H9 (cell line): Measurements from ENCODE around the gene AJAP1. TPM values are rescaled to one million over a fixed set of nuclear protein-coding genes. Genes with fewer than 3 reads are reported as not detected.

Experiments
- DNase-seq: peaks from one replicate; pipeline ENCODE4 v3.0.0-alpha.2; 2017
- H2AFZ ChIP-seq: one replicate; pipeline ENCODE4 v1.6.1; 2013; ENCODE audit warnings: mild to moderate bottlenecking, low read length, control low read depth, moderate library complexity
- H2AK5ac ChIP-seq: 2 replicates; pipeline ENCODE4 v1.6.1; 2013; ENCODE audit warnings: low read length, control low read depth, mixed read lengths; ENCODE audit not compliant: insufficient read length
- H2BK120ac ChIP-seq: one replicate; pipeline ENCODE4 v1.6.1; 2013; ENCODE audit warnings: low read depth, mild to moderate bottlenecking, low read length, control low read depth, inconsistent platforms; ENCODE audit not compliant: poor library complexity, severe bottlenecking
- H2BK12ac ChIP-seq: 2 replicates; pipeline ENCODE4 v1.6.1; 2013; ENCODE audit warnings: low read length, control low read depth, mixed read lengths, low read depth; ENCODE audit not compliant: insufficient read length
- H2BK15ac ChIP-seq: 2 replicates; pipeline ENCODE4 v1.6.1; 2013; ENCODE audit warnings: low read depth, low read length, control low read depth
- H2BK20ac ChIP-seq: one replicate; pipeline ENCODE4 v1.6.1; 2013; ENCODE audit warnings: low read depth, mild to moderate bottlenecking, low read length, control low read depth, inconsistent platforms; ENCODE audit not compliant: poor library complexity, severe bottlenecking
- H2BK5ac ChIP-seq: 2 replicates; pipeline ENCODE4 v1.6.1; 2013; ENCODE audit warnings: low read length, control low read depth, mixed read lengths; ENCODE audit not compliant: insufficient read length
- H3K14ac ChIP-seq: 2 replicates; pipeline ENCODE4 v1.6.1; 2013; ENCODE audit warnings: low read length, control low read depth; ENCODE audit not compliant: insufficient read depth
- H3K18ac ChIP-seq: 2 replicates; pipeline ENCODE4 v1.6.1; 2013; ENCODE audit warnings: low read depth, mild to moderate bottlenecking, mixed read lengths, low read length, control low read depth; ENCODE audit not compliant: insufficient read length
- H3K23ac ChIP-seq: 2 replicates; pipeline ENCODE4 v1.6.1; 2013; ENCODE audit warnings: low read length, control low read depth, mixed read lengths, low read depth; ENCODE audit not compliant: insufficient read length
- H3K23me2 ChIP-seq: 2 replicates; pipeline ENCODE4 v1.6.1; 2013; ENCODE audit warnings: low read depth, mild to moderate bottlenecking, mixed read lengths, low read length, control low read depth; ENCODE audit not compliant: insufficient read length, poor library complexity, severe bottlenecking
- H3K27ac ChIP-seq: 2 replicates; pipeline ENCODE4 v1.5.1; 2013; ENCODE audit warnings: low read length, control low read depth, mixed read lengths, low read depth; ENCODE audit not compliant: insufficient read length
- H3K27me3 ChIP-seq: 2 replicates; pipeline ENCODE4 v1.6.1; 2013; ENCODE audit warnings: low read length, control low read depth, inconsistent platforms; ENCODE audit not compliant: insufficient read depth
- H3K4ac ChIP-seq: 2 replicates; pipeline ENCODE4 v1.6.1; 2013; ENCODE audit warnings: low read depth, mild to moderate bottlenecking, control low read depth, inconsistent platforms, low read length, moderate library complexity
- H3K4me1 ChIP-seq: 2 replicates; pipeline ENCODE4 v1.6.1; 2013; ENCODE audit warnings: low read length, control low read depth, inconsistent platforms; ENCODE audit not compliant: insufficient read depth
- H3K4me2 ChIP-seq: 2 replicates; pipeline ENCODE4 v1.6.1; 2013; ENCODE audit warnings: low read length, control low read depth, mixed read lengths; ENCODE audit not compliant: insufficient read length, insufficient read depth
- H3K56ac ChIP-seq: 2 replicates; pipeline ENCODE4 v1.6.1; 2013; ENCODE audit warnings: low read depth, mild to moderate bottlenecking, mixed read lengths, low read length, control low read depth; ENCODE audit not compliant: insufficient read length
- H3K79me1 ChIP-seq: 2 replicates; pipeline ENCODE4 v1.6.1; 2013; ENCODE audit warnings: low read depth, mild to moderate bottlenecking, moderate library complexity, low read length, control low read depth, inconsistent platforms; ENCODE audit not compliant: insufficient read depth, poor library complexity, severe bottlenecking
- H3K79me2 ChIP-seq: 2 replicates; pipeline ENCODE4 v1.6.1; 2013; ENCODE audit warnings: low read length, control low read depth, inconsistent platforms; ENCODE audit not compliant: insufficient read depth
- H3K9ac ChIP-seq: 2 replicates; pipeline ENCODE4 v1.6.1; 2013; ENCODE audit warnings: low read length, control low read depth, mixed read lengths; ENCODE audit not compliant: insufficient read length; ENCODE audit errors: extremely low read depth
- H3K9me3 ChIP-seq: one replicate; pipeline ENCODE4 v1.6.1; 2013; ENCODE audit warnings: low read depth, low read length, inconsistent platforms; ENCODE audit not compliant: control insufficient read depth
- H3T11ph ChIP-seq: one replicate; pipeline ENCODE4 v1.6.1; 2013; ENCODE audit warnings: mild to moderate bottlenecking, low read length, control low read depth, inconsistent platforms
- H4K20me1 ChIP-seq: one replicate; pipeline ENCODE4 v1.6.1; 2013; ENCODE audit not compliant: control insufficient read depth, insufficient read length, insufficient read depth
- H4K5ac ChIP-seq: 2 replicates; pipeline ENCODE4 v1.6.1; 2013; ENCODE audit warnings: low read depth, mild to moderate bottlenecking, mixed read lengths, low read length, control low read depth; ENCODE audit not compliant: insufficient read length
- H4K8ac ChIP-seq: replicated peaks from 2 replicates; pipeline ENCODE4 v1.6.1; 2013; ENCODE audit warnings: low read length, control low read depth, mixed read lengths, low read depth; ENCODE audit not compliant: insufficient read length
- H4K91ac ChIP-seq: 2 replicates; pipeline ENCODE4 v1.6.1; 2013; ENCODE audit warnings: low read depth, mild to moderate bottlenecking, moderate library complexity, mixed read lengths, low read length, control low read depth; ENCODE audit not compliant: insufficient read length
- H3K27ac Mint-ChIP-seq, 3 experiments: 2 replicates in 2 of 3; 3 replicates in 1 of 3; pipeline ENCODE4 v1.8.0; 2020 to 2021; ENCODE audit warnings: mixed read lengths in 3 of 3, mild to moderate bottlenecking in 1 of 3, moderate library complexity in 1 of 3
- H3K27me3 Mint-ChIP-seq: 2 replicates; pipeline ENCODE4 v1.8.0; 2021; ENCODE audit warnings: low read depth, mild to moderate bottlenecking, moderate library complexity, mixed read lengths
- H3K36me3 Mint-ChIP-seq, 3 experiments: 2 replicates in 2 of 3; 3 replicates in 1 of 3; pipeline ENCODE4 v1.8.0; 2020 to 2021; ENCODE audit warnings: low read depth in 3 of 3, mixed read lengths in 3 of 3; ENCODE audit not compliant: insufficient read depth in 1 of 3
- H3K4me1 Mint-ChIP-seq, 2 experiments: 2 replicates each; pipeline ENCODE4 v1.8.0; 2020; ENCODE audit warnings: mixed read lengths in 2 of 2
- H3K4me3 Mint-ChIP-seq, 2 experiments: 2 replicates in 1 of 2; 3 replicates in 1 of 2; pipeline ENCODE4 v1.8.0; 2020 to 2021; ENCODE audit warnings: mild to moderate bottlenecking in 2 of 2, mixed read lengths in 2 of 2, moderate library complexity in 1 of 2
- H3K9me3 Mint-ChIP-seq, 2 experiments: 2 replicates in 1 of 2; 3 replicates in 1 of 2; pipeline ENCODE4 v1.8.0; 2020; ENCODE audit warnings: mild to moderate bottlenecking in 2 of 2, mixed read lengths in 2 of 2, moderate library complexity in 1 of 2
- WGBS: extraction: QIAGEN DNeasy Blood & Tissue Kit; methylation state at CpG from one replicate; pipeline ENCODE4 v1.1.7; 2013; ENCODE audit warnings: missing lambda C conversion rate, low lambda C conversion rate, mixed read lengths; ENCODE audit not compliant: insufficient read length; ENCODE audit errors: extremely low coverage; 5-methylcytosine and 5-hydroxymethylcytosine counted together
- total RNA-seq: library from RNA; stranded (reverse); gene quantifications from 2 replicates; pipeline ENCODE4 v1.2.1, GENCODE V29; 2021
- TF ChIP-seq, protein P1 (sequence below): fragments of 200-600 bp; sonication (generic); conservative IDR thresholded peaks from 3 replicates; pipeline ENCODE4 v1.8.0; 2021; ENCODE audit warnings: antibody characterized with exemption, mild to moderate bottlenecking

Gene AJAP1
- total RNA-seq, 1 experiment from 2014 or later = 8.6 TPM

DNA sequence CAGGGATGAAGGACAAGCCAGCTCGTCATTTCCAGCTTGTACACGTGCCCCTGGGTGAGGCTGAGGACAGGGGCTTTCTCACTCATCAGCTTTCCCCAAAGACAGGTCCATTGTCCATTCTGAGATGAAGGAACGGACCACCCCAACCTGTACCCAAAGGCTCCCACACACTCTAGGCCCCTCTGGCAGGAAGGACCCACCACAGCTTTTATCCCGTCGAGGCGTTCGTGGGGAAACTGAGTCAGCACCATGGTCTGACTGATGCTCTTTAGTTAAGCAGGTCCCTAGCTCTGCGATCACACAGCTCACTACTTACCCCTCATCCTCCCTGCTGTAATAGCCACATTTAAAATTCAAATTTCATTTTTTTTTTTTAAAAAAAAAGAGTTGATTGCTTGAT is 117.3 kb downstream of the AJAP1 start:
- Histone ChIP-seq H3K9ac (no peak overlapping the region), H2BK15ac (no peak overlapping the region), H3K4me2 (no peak overlapping the region), H2AK5ac (no peak overlapping the region), H2BK5ac (no peak overlapping the region), H4K91ac (no peak overlapping the region), H3K27ac (no peak overlapping the region), H3T11ph (no peak overlapping the region), H2BK120ac (no peak overlapping the region), H4K5ac (no peak overlapping the region), H2AFZ (no peak overlapping the region), H3K14ac (no peak overlapping the region), H4K8ac (no peak overlapping the region), H3K9me3 (no peaks in the 10 kb centered on the region), H3K79me2 (no peaks in the 10 kb centered on the region), H3K56ac (no peak overlapping the region), H3K27me3 (no peaks in the 10 kb centered on the region), H3K23me2 (no peaks in the 10 kb centered on the region), H2BK20ac (no peak overlapping the region), H3K18ac (no peak overlapping the region), H3K79me1 (no peaks in the 10 kb centered on the region), H3K23ac (no peak overlapping the region), H3K4me1 (no peaks in the 10 kb centered on the region), H2BK12ac (no peak overlapping the region), H3K4ac (no peak overlapping the region), H4K20me1 (no peaks in the 10 kb centered on the region)
- peaks cover 0 to 10% (median 0%) of the 10 kb centered on the region in 3 experiments; a peak in 2 of 7 replicates for H3K36me3 Mint-ChIP-seq
- TF ChIP-seq, protein P1, sequence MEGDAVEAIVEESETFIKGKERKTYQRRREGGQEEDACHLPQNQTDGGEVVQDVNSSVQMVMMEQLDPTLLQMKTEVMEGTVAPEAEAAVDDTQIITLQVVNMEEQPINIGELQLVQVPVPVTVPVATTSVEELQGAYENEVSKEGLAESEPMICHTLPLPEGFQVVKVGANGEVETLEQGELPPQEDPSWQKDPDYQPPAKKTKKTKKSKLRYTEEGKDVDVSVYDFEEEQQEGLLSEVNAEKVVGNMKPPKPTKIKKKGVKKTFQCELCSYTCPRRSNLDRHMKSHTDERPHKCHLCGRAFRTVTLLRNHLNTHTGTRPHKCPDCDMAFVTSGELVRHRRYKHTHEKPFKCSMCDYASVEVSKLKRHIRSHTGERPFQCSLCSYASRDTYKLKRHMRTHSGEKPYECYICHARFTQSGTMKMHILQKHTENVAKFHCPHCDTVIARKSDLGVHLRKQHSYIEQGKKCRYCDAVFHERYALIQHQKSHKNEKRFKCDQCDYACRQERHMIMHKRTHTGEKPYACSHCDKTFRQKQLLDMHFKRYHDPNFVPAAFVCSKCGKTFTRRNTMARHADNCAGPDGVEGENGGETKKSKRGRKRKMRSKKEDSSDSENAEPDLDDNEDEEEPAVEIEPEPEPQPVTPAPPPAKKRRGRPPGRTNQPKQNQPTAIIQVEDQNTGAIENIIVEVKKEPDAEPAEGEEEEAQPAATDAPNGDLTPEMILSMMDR = no peak
- no CpG with 5 or more reads among the region's 8 CpGs for WGBS
- no peak overlapping the region for H3K4me3 Mint-ChIP-seq
- DNase-seq = no peak
- H3K27ac Mint-ChIP-seq = no peak overlapping the region
- peaks cover 6 to 12% of the 10 kb centered on the region in 2 experiments; a peak in 3 of 4 replicates for H3K4me1 Mint-ChIP-seq
- H3K27me3 Mint-ChIP-seq = peaks cover 3% of the 10 kb centered on the region
- H3K9me3 Mint-ChIP-seq = no peaks in the 10 kb centered on the region; a peak in 1 of 5 replicates
